Germinal center (tissue), 1 donor: ENCODE data around the gene PMEL.
"Not testable (repeated sequence)": the region's sequence is repeated elsewhere in the genome, so short reads cannot be mapped to it uniquely, and the experiment has no call there.

Experiments used
- DNase-seq: peaks from one replicate; pipeline ENCODE4 v3.0.0; 2012; ENCODE audit warnings: mixed read lengths, low spot score

PMEL gene

GRCh38 chr12:55965941-55966407, at the start of gene PMEL:
PMEL (minus strand) TSS chr12:55966042; CDS start chr12:55966011, 31 bp downstream.
- peak; percentile 14 for DNase-seq

GRCh38 chr12:56014205-56014604, 48.4 kb upstream of the PMEL start:
- no peak for DNase-seq

GRCh38 chr12:56013482-56013881, 47.6 kb upstream of the PMEL start:
- DNase-seq: no peak

GRCh38 chr12:56011509-56012090, 45.8 kb upstream of the PMEL start:
- no peak for DNase-seq

GRCh38 chr12:56010111-56010570, 44.3 kb upstream of the PMEL start:
- DNase-seq: no peak

- DNase-seq: peak; percentile 91
Observed at GRCh38 chr12:56007564-56008559, 42.0 kb upstream of the PMEL start.

- no peak for DNase-seq
Observed at GRCh38 chr12:56004211-56004610, 38.4 kb upstream of the PMEL start.

- DNase-seq: not testable (repeated sequence)
Observed at GRCh38 chr12:56003376-56003775, 37.5 kb upstream of the PMEL start.

GRCh38 chr12:56001487-56002100, 35.8 kb upstream of the PMEL start:
- no peak for DNase-seq

- not testable (repeated sequence) for DNase-seq
Observed at GRCh38 chr12:55999999-56000540, 34.2 kb upstream of the PMEL start.

GRCh38 chr12:55999522-55999921, 33.7 kb upstream of the PMEL start:
- DNase-seq: not testable (repeated sequence)

GRCh38 chr12:55997535-55997859, 31.7 kb upstream of the PMEL start:
- DNase-seq: no peak

- DNase-seq: peak; percentile 51
Observed at GRCh38 chr12:55996715-55997534, 31.1 kb upstream of the PMEL start, which contains the start of gene SUOX. SUOX (plus strand) TSS chr12:55997276; CDS start chr12:56002222, 4,946 bp downstream.

GRCh38 chr12:55996201-55996714, 30.4 kb upstream of the PMEL start:
- DNase-seq: peak; percentile 73

- DNase-seq: no peak
Observed at GRCh38 chr12:55995366-55995765, 29.5 kb upstream of the PMEL start.

GRCh38 chr12:55993230-55993853, 27.5 kb upstream of the PMEL start:
- no peak for DNase-seq

GRCh38 chr12:55991110-55991509, 25.3 kb upstream of the PMEL start:
- no peak for DNase-seq

- DNase-seq: not testable (repeated sequence)
Observed at GRCh38 chr12:55985976-55986375, 20.1 kb upstream of the PMEL start.

- DNase-seq: no peak
Observed at GRCh38 chr12:55985341-55985740, 19.5 kb upstream of the PMEL start.

- DNase-seq: no peak
Observed at GRCh38 chr12:55984861-55985260, 19.0 kb upstream of the PMEL start.
